GM19238 (cell line): ENCODE data around the gene HRH1.
"Not testable (repeated sequence)": the region's sequence is repeated elsewhere in the genome, so short reads cannot be mapped to it uniquely, and the experiment has no call there.

Experiments used
- DNase-seq: peaks from one replicate; pipeline ENCODE4 v3.0.0; 2011; ENCODE audit warnings: low spot score; ENCODE audit not compliant: insufficient read length

The HRH1 gene

GRCh38 chr3:11236588-11237461 lies 82.5 kb downstream of the HRH1 start:
- DNase-seq = peak; percentile 53

GRCh38 chr3:11238060-11238459 lies 83.8 kb downstream of the HRH1 start:
- DNase-seq = no peak

- no peak for DNase-seq
These were observed 84.6 kb downstream of the HRH1 start for GRCh38 chr3:11238880-11239279.

- no peak for DNase-seq
These were observed 85.5 kb downstream of the HRH1 start for GRCh38 chr3:11239796-11240195.

GRCh38 chr3:11240496-11240895 lies 86.2 kb downstream of the HRH1 start:
- DNase-seq = no peak

GRCh38 chr3:11244121-11244677 lies 89.9 kb downstream of the HRH1 start:
- DNase-seq = no peak

GRCh38 chr3:11245276-11245675 lies 91.0 kb downstream of the HRH1 start:
- DNase-seq = no peak

GRCh38 chr3:11245827-11246662 lies 91.8 kb downstream of the HRH1 start:
- DNase-seq = no peak

GRCh38 chr3:11246663-11246970 lies 92.3 kb downstream of the HRH1 start:
- DNase-seq = no peak

GRCh38 chr3:11247362-11247761 lies 93.1 kb downstream of the HRH1 start:
- DNase-seq = no peak

GRCh38 chr3:11248596-11248995 lies 94.3 kb downstream of the HRH1 start:
- DNase-seq = no peak

GRCh38 chr3:11250902-11251806 lies 96.9 kb downstream of the HRH1 start:
- no peak for DNase-seq

GRCh38 chr3:11251807-11252176 lies 97.5 kb downstream of the HRH1 start:
- DNase-seq = no peak

GRCh38 chr3:11254876-11255275 lies 100.6 kb downstream of the HRH1 start:
- DNase-seq = no peak

GRCh38 chr3:11255537-11255936 lies 101.2 kb downstream of the HRH1 start:
- DNase-seq = not testable (repeated sequence)

- no peak for DNase-seq
These were observed 104.7 kb downstream of the HRH1 start for GRCh38 chr3:11258958-11259357.

GRCh38 chr3:11260460-11260859 lies 106.2 kb downstream of the HRH1 start:
- no peak for DNase-seq

- no peak for DNase-seq
These were observed 114.7 kb downstream of the HRH1 start for GRCh38 chr3:11269007-11269406.

GRCh38 chr3:11271986-11272904 lies 118.0 kb downstream of the HRH1 start, which contains the start of gene ATG7:
Gene ATG7, plus strand, starts transcription at chr3:11272397. Its CDS starts 26,299 bp downstream, at chr3:11298696.
- peak; percentile 94 for DNase-seq
